Activated naive CD4-positive, alpha-beta T cell treated with anti-CD3 and anti-CD28 coated beads, Interleukin-2, amount 50 U/mL, for 72 hours (primary cell): Measurements from ENCODE around the gene ZMYND8. TPM values are rescaled to one million over a fixed set of nuclear protein-coding genes. Genes with fewer than 3 reads are reported as not detected.
"Not testable (repeated sequence)": the region's sequence is repeated elsewhere in the genome, so short reads cannot be mapped to it uniquely, and the experiment has no call there.

ENCODE experiments used
- ATAC-seq, 2 donors: fragments of 150-1000 bp; cut with Tn5 transposase; 2 replicates each; pipeline ENCODE4 v1.10.0; 2021; ENCODE audit warnings: mild to moderate bottlenecking in 2 of 2, moderate library complexity in 2 of 2
- DNase-seq, 2 donors: peaks; one replicate each; pipeline ENCODE4 v3.0.0; 2021 to 2022; ENCODE audit warnings: low spot score in 2 of 2
- H3K27ac Mint-ChIP-seq, 2 donors: one replicate each; pipeline ENCODE4 v1.8.0; 2022; ENCODE audit warnings: mild to moderate bottlenecking in 2 of 2, mixed read lengths in 2 of 2
- H3K36me3 Mint-ChIP-seq, 2 donors: one replicate each; pipeline ENCODE4 v1.8.0; 2022; ENCODE audit warnings: mixed read lengths in 2 of 2
- H3K9me3 Mint-ChIP-seq, 2 donors: one replicate each; pipeline ENCODE4 v1.8.0; 2022; ENCODE audit warnings: mixed read lengths in 2 of 2
- total RNA-seq, 2 donors: library from RNA; stranded (reverse); gene quantifications; one replicate each; pipeline ENCODE4 v1.2.3, GENCODE V29; 2022

The ZMYND8 gene
- total RNA-seq, 2 donors from 2014 or later, result 35.7 to 46.4 TPM

- H3K9me3 Mint-ChIP-seq, result no peaks in the 10 kb centered on the region
- no peak for DNase-seq
- H3K27ac Mint-ChIP-seq, result no peak overlapping the region
- H3K36me3 Mint-ChIP-seq, result peaks cover 0 to 5% of the 10 kb centered on the region in 2 donors
- no peak for ATAC-seq
Observed at GRCh38 chr20:47262008-47262364, 94.5 kb downstream of the ZMYND8 start.

GRCh38 chr20:47261161-47261774, 95.2 kb downstream of the ZMYND8 start:
- not testable (repeated sequence) for H3K9me3 Mint-ChIP-seq, DNase-seq, H3K27ac Mint-ChIP-seq, H3K36me3 Mint-ChIP-seq, ATAC-seq

GRCh38 chr20:47260540-47261126, 95.9 kb downstream of the ZMYND8 start:
- not testable (repeated sequence) for ATAC-seq, H3K9me3 Mint-ChIP-seq, DNase-seq, H3K36me3 Mint-ChIP-seq
- peak overlapping the region; percentile 53 to 68 for H3K27ac Mint-ChIP-seq

- no peak for DNase-seq
- Mint-ChIP-seq H3K27ac (peak overlapping the region; percentile 53 to 87), H3K36me3 (peaks cover 0 to 9% of the 10 kb centered on the region in 2 donors), H3K9me3 (no peaks in the 10 kb centered on the region)
- peak; percentile 25 to 41 for ATAC-seq
Observed at GRCh38 chr20:47258745-47259695, 97.5 kb downstream of the ZMYND8 start.

- H3K27ac Mint-ChIP-seq, result peak overlapping the region; percentile 53 to 87
- H3K9me3 Mint-ChIP-seq, result no peaks in the 10 kb centered on the region
- peaks cover 0 to 12% of the 10 kb centered on the region in 2 donors for H3K36me3 Mint-ChIP-seq
- ATAC-seq (no peak), DNase-seq (no peak)
Observed at GRCh38 chr20:47257771-47258170, 98.7 kb downstream of the ZMYND8 start.

GRCh38 chr20:47257256-47257655, 99.2 kb downstream of the ZMYND8 start:
- Mint-ChIP-seq H3K9me3 (no peaks in the 10 kb centered on the region), H3K27ac (no peak overlapping the region), H3K36me3 (peaks cover 0 to 9% of the 10 kb centered on the region in 2 donors)
- peak in 1 of 2 donors; percentile 25 for ATAC-seq
- DNase-seq, result no peak

- peaks cover 0 to 7% of the 10 kb centered on the region in 2 donors for H3K36me3 Mint-ChIP-seq
- peak overlapping the region in 1 of 2 donors; percentile 81 for H3K27ac Mint-ChIP-seq
Observed at GRCh38 chr20:47256668-47257236, 99.7 kb downstream of the ZMYND8 start.

GRCh38 chr20:47253872-47254271, 102.6 kb downstream of the ZMYND8 start:
- Mint-ChIP-seq H3K9me3 (no peaks in the 10 kb centered on the region), H3K27ac (peak overlapping the region in 1 of 2 donors; percentile 36), H3K36me3 (peaks cover 7 to 12% of the 10 kb centered on the region in 2 donors)
- DNase-seq (no peak), ATAC-seq (no peak)

More at GRCh38 chr20:47256668-47257236, 99.7 kb downstream of the ZMYND8 start:
- no peaks in the 10 kb centered on the region for H3K9me3 Mint-ChIP-seq
- no peak for DNase-seq
- no peak for ATAC-seq

- ATAC-seq, result no peak
- H3K36me3 Mint-ChIP-seq, result peaks cover 12 to 15% of the 10 kb centered on the region in 2 donors
- DNase-seq, result no peak
- no peaks in the 10 kb centered on the region for H3K9me3 Mint-ChIP-seq
- no peak overlapping the region for H3K27ac Mint-ChIP-seq
Observed at GRCh38 chr20:47252879-47253307, 103.6 kb downstream of the ZMYND8 start.

GRCh38 chr20:47251154-47252020, 105.1 kb downstream of the ZMYND8 start:
- Mint-ChIP-seq H3K9me3 (no peaks in the 10 kb centered on the region), H3K36me3 (peaks cover 12 to 17% of the 10 kb centered on the region in 2 donors), H3K27ac (no peak overlapping the region)
- DNase-seq (no peak), ATAC-seq (no peak)

GRCh38 chr20:47250360-47250759, 106.1 kb downstream of the ZMYND8 start:
- DNase-seq, result no peak
- Mint-ChIP-seq H3K27ac (peak overlapping the region in 1 of 2 donors; percentile 22), H3K36me3 (peaks cover 12 to 22% of the 10 kb centered on the region in 2 donors), H3K9me3 (no peaks in the 10 kb centered on the region)
- no peak for ATAC-seq

- Mint-ChIP-seq H3K36me3 (peaks cover 12 to 22% of the 10 kb centered on the region in 2 donors), H3K27ac (no peak overlapping the region), H3K9me3 (no peaks in the 10 kb centered on the region)
- DNase-seq, result no peak
- ATAC-seq, result no peak
Observed at GRCh38 chr20:47249913-47250312, 106.6 kb downstream of the ZMYND8 start.

- Mint-ChIP-seq H3K27ac (peak overlapping the region; percentile 1 to 45), H3K9me3 (no peaks in the 10 kb centered on the region), H3K36me3 (peaks cover 5 to 22% of the 10 kb centered on the region in 2 donors)
- DNase-seq, result no peak
- peak in 1 of 2 donors; percentile 30 for ATAC-seq
Observed at GRCh38 chr20:47248448-47248966, 108.0 kb downstream of the ZMYND8 start.

- no peak for DNase-seq
- no peak for ATAC-seq
- H3K9me3 Mint-ChIP-seq, result no peaks in the 10 kb centered on the region
- peaks cover 5 to 22% of the 10 kb centered on the region in 2 donors for H3K36me3 Mint-ChIP-seq
- no peak overlapping the region for H3K27ac Mint-ChIP-seq
Observed at GRCh38 chr20:47247972-47248371, 108.5 kb downstream of the ZMYND8 start.

GRCh38 chr20:47246061-47246777, 110.3 kb downstream of the ZMYND8 start:
- Mint-ChIP-seq H3K27ac (peak overlapping the region in 1 of 2 donors; percentile 7), H3K36me3 (peaks cover 5 to 22% of the 10 kb centered on the region in 2 donors), H3K9me3 (no peaks in the 10 kb centered on the region)
- ATAC-seq (no peak), DNase-seq (no peak)
